Thoracic aorta (tissue), 2 donors: ENCODE results near the gene GPS1. TPM values are rescaled to one million over a fixed set of nuclear protein-coding genes. Genes with fewer than 3 reads are reported as not detected.

Experiments
- ATAC-seq: fragments of 150-250 bp; one replicate; pipeline ENCODE4 v1.8.0; 2017; ENCODE audit warnings: low read depth; ENCODE audit not compliant: insufficient number of reproducible peaks, low FRiP score
- DNase-seq: peaks from one replicate; pipeline ENCODE4 v3.0.0-alpha.2; 2020; ENCODE audit warnings: low spot score
- H3K27ac ChIP-seq, 2 donors: fragments of 200-600 bp; sonication (generic); 1 replicate in 1 of 2; 2 replicates in 1 of 2; pipeline ENCODE4 v1.5.1; 2016; ENCODE audit warnings: mild to moderate bottlenecking in 2 of 2, moderate library complexity in 2 of 2
- H3K27me3 ChIP-seq: fragments of 200-600 bp; sonication (generic); replicated peaks from 2 replicates; pipeline ENCODE4 v1.6.0; 2016; ENCODE audit warnings: mild to moderate bottlenecking; ENCODE audit not compliant: insufficient read depth
- H3K36me3 ChIP-seq: fragments of 200-600 bp; sonication (generic); one replicate; pipeline ENCODE4 v1.5.1; 2016
- H3K4me1 ChIP-seq, 2 donors: fragments of 200-600 bp; sonication (generic); 1 replicate in 1 of 2; 2 replicates in 1 of 2; pipeline versions ENCODE4 v1.5.1 to v1.6.0; 2016; ENCODE audit warnings: low read depth in 2 of 2, mild to moderate bottlenecking in 1 of 2; ENCODE audit not compliant: control insufficient read depth in 1 of 2
- H3K4me3 ChIP-seq: fragments of 200-600 bp; sonication (generic); 2 replicates; pipeline ENCODE4 v1.5.1; 2016; ENCODE audit warnings: mild to moderate bottlenecking
- H3K9me3 ChIP-seq: fragments of 200-600 bp; sonication (generic); 2 replicates; pipeline ENCODE4 v1.5.1; 2016
- CTCF ChIP-seq: fragments of 200-600 bp; sonication (generic); IDR thresholded peaks from one replicate; pipeline ENCODE4 v1.5.1; 2019; ENCODE audit warnings: antibody characterized with exemption
- total RNA-seq, 2 donors: library from RNA; depleted of rRNA; stranded (reverse); fragments of >200 nt; gene quantifications; one replicate each; pipeline versions ENCODE4 v1.1.0 to v1.2.3, GENCODE V29; 2016

GPS1 gene
- total RNA-seq, 2 donors from 2014 or later, result 43.2 to 91.9 TPM

- no peak for TF ChIP-seq CTCF
- no peak overlapping the region for H3K4me3 ChIP-seq
- H3K27me3 ChIP-seq, result no peaks in the 10 kb centered on the region
- H3K9me3 ChIP-seq, result no peaks in the 10 kb centered on the region
- ATAC-seq (no peak), DNase-seq (no peak)
- H3K4me1 ChIP-seq, result no peaks in the 10 kb centered on the region
- peaks cover 78% of the 10 kb centered on the region for H3K36me3 ChIP-seq
- H3K27ac ChIP-seq, result no peak overlapping the region
Measured at GRCh38 chr17:82089723-82090548, 38.2 kb downstream of the GPS1 start.

- ATAC-seq, result no peak
- Histone ChIP-seq H3K36me3 (peaks cover 80% of the 10 kb centered on the region), H3K4me1 (peaks cover 0 to under 1% of the 10 kb centered on the region in 2 donors), H3K4me3 (no peak overlapping the region), H3K27ac (no peak overlapping the region), H3K9me3 (no peaks in the 10 kb centered on the region), H3K27me3 (no peaks in the 10 kb centered on the region)
- no peak for TF ChIP-seq CTCF
- DNase-seq, result no peak
Measured at GRCh38 chr17:82090549-82091263, 39.0 kb downstream of the GPS1 start.

- H3K27me3 ChIP-seq, result no peaks in the 10 kb centered on the region
- H3K4me3 ChIP-seq, result no peak overlapping the region
- TF ChIP-seq CTCF, result no peak
- peaks cover 73% of the 10 kb centered on the region for H3K36me3 ChIP-seq
- DNase-seq (no peak), ATAC-seq (no peak)
- H3K9me3 ChIP-seq, result no peaks in the 10 kb centered on the region
- H3K4me1 ChIP-seq, result peaks cover 2 to 7% of the 10 kb centered on the region in 2 donors
- H3K27ac ChIP-seq, result no peak overlapping the region
Measured at GRCh38 chr17:82091264-82092066, 39.8 kb downstream of the GPS1 start.

- Histone ChIP-seq H3K27me3 (no peaks in the 10 kb centered on the region), H3K9me3 (no peaks in the 10 kb centered on the region), H3K4me3 (no peak overlapping the region), H3K27ac (no peak overlapping the region), H3K4me1 (peaks cover 9 to 14% of the 10 kb centered on the region in 2 donors), H3K36me3 (peaks cover 67% of the 10 kb centered on the region)
- ATAC-seq, result no peak
- no peak for TF ChIP-seq CTCF
- DNase-seq, result no peak
Measured at GRCh38 chr17:82092094-82092586, 40.4 kb downstream of the GPS1 start.
